IMR-90 (cell line): Measurements from ENCODE around the gene CFAP119. TPM values are rescaled to one million over a fixed set of nuclear protein-coding genes. Genes with fewer than 3 reads are reported as not detected.

ENCODE experiments used
- ATAC-seq: fragments of 200-7000 bp; cut with Tn5 transposase; 2 replicates; pipeline ENCODE4 v1.9.1; 2020; ENCODE audit warnings: low read depth, mild to moderate bottlenecking, moderate library complexity
- BruUV-seq: library from RNA; stranded (reverse); fragments of 400-500 nt; replicated peaks from 2 replicates; lab custom pipeline; 2021; lab: Mats Ljungman, UMichigan
- CTCF ChIA-PET: fragments of 300-600 bp; formaldehyde crosslinking; extraction: SDS; loops from one replicate; lab custom pipeline; 2021; ENCODE audit warnings: antibody characterized with exemption; lab: Yijun Ruan, JAX
- POLR2A ChIA-PET: fragments of 300-600 bp; sonication (Branson Sonifier 250); formaldehyde crosslinking; loops from one replicate; lab custom pipeline; 2022; ENCODE audit warnings: antibody characterized with exemption; ENCODE audit not compliant: unreplicated experiment; lab: Charles Lee
- DNase-seq: peaks from one replicate; pipeline ENCODE4 v3.0.0; 2013
- H2AFZ ChIP-seq: replicated peaks from 2 replicates; pipeline ENCODE3; 2013; ENCODE audit warnings: low read length, mild to moderate bottlenecking; ENCODE audit not compliant: poor library complexity
- H2AK5ac ChIP-seq: 2 replicates; pipeline ENCODE4 v1.6.1; 2013; ENCODE audit warnings: low read depth, low read length, inconsistent platforms
- H2AK9ac ChIP-seq: replicated peaks from 2 replicates; pipeline ENCODE3; 2013; ENCODE audit warnings: mild to moderate bottlenecking, low read depth, low read length, moderate library complexity; ENCODE audit not compliant: poor library complexity
- H2BK120ac ChIP-seq: 2 replicates; pipeline ENCODE4 v1.6.1; 2013; ENCODE audit warnings: low read depth, low read length, inconsistent platforms
- H2BK15ac ChIP-seq: 3 replicates; pipeline ENCODE4 v1.6.1; 2013; ENCODE audit warnings: low read depth, low read length, inconsistent platforms
- H2BK20ac ChIP-seq: 2 replicates; pipeline ENCODE4 v1.6.1; 2013; ENCODE audit warnings: low read depth, mild to moderate bottlenecking, inconsistent platforms, low read length, moderate library complexity
- H2BK5ac ChIP-seq: 2 replicates; pipeline ENCODE4 v1.6.1; 2013; ENCODE audit warnings: mild to moderate bottlenecking, low read depth, low read length, inconsistent platforms; ENCODE audit not compliant: poor library complexity, severe bottlenecking
- H3K14ac ChIP-seq: replicated peaks from 2 replicates; pipeline ENCODE4 v1.6.1; 2013; ENCODE audit warnings: low read depth, low read length, inconsistent platforms
- H3K18ac ChIP-seq: 2 replicates; pipeline ENCODE4 v1.6.1; 2013; ENCODE audit warnings: low read depth, low read length, control low read depth
- H3K23ac ChIP-seq: 2 replicates; pipeline ENCODE4 v1.6.1; 2013; ENCODE audit warnings: low read depth, low read length, inconsistent platforms
- H3K27ac ChIP-seq: 2 replicates; pipeline ENCODE4 v1.5.1; 2013; ENCODE audit warnings: mild to moderate bottlenecking, control low read depth, low read length; ENCODE audit not compliant: insufficient read depth
- H3K27me3 ChIP-seq: 2 replicates; pipeline ENCODE4 v1.6.1; 2013; ENCODE audit warnings: low read length; ENCODE audit not compliant: control insufficient read depth, insufficient read depth
- H3K36me3 ChIP-seq: 2 replicates; pipeline ENCODE4 v1.6.1; 2013; ENCODE audit warnings: low read length, mixed read lengths; ENCODE audit not compliant: control insufficient read depth, insufficient read depth
- H3K4ac ChIP-seq: 2 replicates; pipeline ENCODE4 v1.6.1; 2013; ENCODE audit warnings: low read depth, low read length, inconsistent platforms
- H3K4me1 ChIP-seq: 2 replicates; pipeline ENCODE4 v1.6.1; 2013; ENCODE audit warnings: low read length, mixed read lengths; ENCODE audit not compliant: control insufficient read depth, insufficient read depth
- H3K4me2 ChIP-seq: 2 replicates; pipeline ENCODE4 v1.6.1; 2013; ENCODE audit warnings: low read depth, mild to moderate bottlenecking, control low read depth, low read length, moderate library complexity
- H3K4me3 ChIP-seq: 2 replicates; pipeline ENCODE4 v1.5.1; 2013; ENCODE audit warnings: low read depth, mild to moderate bottlenecking, control low read depth, low read length, moderate library complexity; ENCODE audit not compliant: insufficient read depth
- H3K56ac ChIP-seq: 2 replicates; pipeline ENCODE4 v1.6.1; 2013; ENCODE audit warnings: low read length, inconsistent platforms; ENCODE audit not compliant: insufficient read depth; ENCODE audit errors: extremely low read depth
- H3K79me1 ChIP-seq, 2 experiments: 2 replicates each; pipeline ENCODE4 v1.6.1; 2013; ENCODE audit warnings: low read length in 2 of 2, inconsistent platforms in 1 of 2, low read depth in 1 of 2
- H3K9ac ChIP-seq: 2 replicates; pipeline ENCODE4 v1.6.1; 2013; ENCODE audit warnings: low read depth, low read length, control low read depth
- H3K9me1 ChIP-seq: 2 replicates; pipeline ENCODE4 v1.6.1; 2013; ENCODE audit warnings: low read length, inconsistent platforms; ENCODE audit not compliant: insufficient read depth
- H3K9me3 ChIP-seq: 2 replicates; pipeline ENCODE4 v1.6.1; 2013; ENCODE audit warnings: low read length; ENCODE audit not compliant: control insufficient read depth, insufficient read depth
- H4K20me1 ChIP-seq: 2 replicates; pipeline ENCODE4 v1.6.1; 2013; ENCODE audit warnings: low read length, inconsistent platforms; ENCODE audit not compliant: insufficient read depth
- H4K5ac ChIP-seq: 2 replicates; pipeline ENCODE4 v1.6.1; 2013; ENCODE audit warnings: mild to moderate bottlenecking, low read depth, low read length, control low read depth
- H4K8ac ChIP-seq, 2 experiments: 2 replicates each; pipeline ENCODE4 v1.6.1; 2013; ENCODE audit warnings: low read depth in 2 of 2, low read length in 2 of 2, control low read depth in 1 of 2, inconsistent platforms in 1 of 2
- H4K91ac ChIP-seq: 2 replicates; pipeline ENCODE4 v1.6.1; 2013; ENCODE audit warnings: low read depth, low read length, inconsistent platforms; ENCODE audit not compliant: insufficient read depth
- BHLHE40 ChIP-seq: fragments of 150-350 bp; IDR thresholded peaks from 2 replicates; pipeline ENCODE4 v1.6.1; 2016; ENCODE audit warnings: mild to moderate bottlenecking, low read depth, low read length
- CEBPB ChIP-seq: IDR thresholded peaks from 2 replicates; pipeline ENCODE4 v1.6.1; 2012; ENCODE audit warnings: low read depth, low read length, improper control_type of control experiment
- CTCF ChIP-seq: conservative IDR thresholded peaks from 2 replicates; pipeline ENCODE4 v1.5.1; 2012; ENCODE audit warnings: mild to moderate bottlenecking, low read depth, low read length, improper control_type of control experiment
- FOS ChIP-seq: fragments of 150-350 bp; IDR thresholded peaks from 2 replicates; pipeline ENCODE4 v1.6.1; 2016; ENCODE audit warnings: low read depth, low read length
- MAFK ChIP-seq: IDR thresholded peaks from 2 replicates; pipeline ENCODE4 v1.6.1; 2012; ENCODE audit warnings: low read depth, low read length, improper control_type of control experiment
- NFE2L2 ChIP-seq: fragments of 150-350 bp; IDR thresholded peaks from 2 replicates; pipeline ENCODE4 v1.6.1; 2016; ENCODE audit warnings: low read depth, mild to moderate bottlenecking, low read length
- POLR2A ChIP-seq: IDR thresholded peaks from 2 replicates; pipeline ENCODE4 v1.6.1; 2012; ENCODE audit warnings: mild to moderate bottlenecking, low read depth, low read length
- RCOR1 ChIP-seq: IDR thresholded peaks from 2 replicates; pipeline ENCODE4 v1.6.1; 2012; ENCODE audit warnings: mild to moderate bottlenecking, low read length, improper control_type of control experiment; ENCODE audit not compliant: insufficient replicate concordance
- RFX5 ChIP-seq: IDR thresholded peaks from 2 replicates; pipeline ENCODE4 v1.8.0; 2012; ENCODE audit warnings: low read depth, mild to moderate bottlenecking, low read length, moderate library complexity
- SMC3 ChIP-seq: fragments of 150-350 bp; IDR thresholded peaks from 2 replicates; pipeline ENCODE4 v1.6.1; 2016; ENCODE audit warnings: low read depth, mild to moderate bottlenecking, antibody characterized with exemption, low read length, moderate library complexity
- WGBS, 2 experiments: methylation state at CpG; one replicate each; pipeline versions ENCODE4 v1.1.5 to v1.1.7; 2013; ENCODE audit warnings: missing lambda C conversion rate in 2 of 2; ENCODE audit not compliant: insufficient read length in 1 of 2; ENCODE audit errors: extremely low coverage in 2 of 2; 5-methylcytosine and 5-hydroxymethylcytosine counted together
- dilution Hi-C: fragments of 300-500 bp; cut with HindIII; formaldehyde crosslinking; loops from one replicate; pipeline ENCODE4 v1.14.3; 2018; ENCODE audit warnings: low sequenced_read_pairs; ENCODE audit not compliant: unreplicated experiment
- in situ Hi-C: fragments of 300-500 bp; cut with MboI; formaldehyde crosslinking; loops from 3 replicates; pipeline ENCODE4 v1.14.3; 2019; ENCODE audit warnings: low sequenced_read_pairs, inconsistent platforms, mixed read lengths
- intact Hi-C: fragments of 100-400 bp; cut with micrococcal nuclease; formaldehyde crosslinking; loops from 2 replicates; pipeline ENCODE4 v1.10.0; 2022
- polyA plus RNA-seq, 3 experiments: library from polyadenylated mRNA; depleted of rRNA; stranded (reverse); fragments of >200 nt; gene quantifications; 2 replicates each; pipeline ENCODE4 v1.2.3, GENCODE V29; 2012; ENCODE audit warnings: low replicate concordance in 1 of 3
- total RNA-seq: library from RNA; depleted of rRNA; stranded (reverse); fragments of >200 nt; gene quantifications from 2 replicates; pipeline ENCODE4 v1.2.3, GENCODE V29; 2012

Gene CFAP119
- total and polyA plus RNA-seq, 2 of the 4 experiments (the other 2 are of a cell fraction), result 0.90 to 7.6 TPM

GRCh38 chr16:30715750-30716445 is 46.0 kb downstream of the CFAP119 start:
- H2BK20ac ChIP-seq, result no peak overlapping the region
- peaks cover 32 to 57% of the 10 kb centered on the region in 2 experiments for H3K79me1 ChIP-seq
- H3K9ac ChIP-seq, result no peak overlapping the region
- no peak overlapping the region for H3K4me3 ChIP-seq
- no peak overlapping the region for H4K5ac ChIP-seq
- H2BK15ac ChIP-seq, result no peak overlapping the region
- H3K36me3 ChIP-seq, result peaks cover 66% of the 10 kb centered on the region
- DNase-seq (peak; percentile 36), ATAC-seq (no peak)
- no peak overlapping the region for H3K23ac ChIP-seq
- no peak overlapping the region for H2AFZ ChIP-seq
- ChIA-PET CTCF (no interaction called here), POLR2A (no interaction called here)
- dilution Hi-C loops, result no loop called here
- no TSS peak for BruUV-seq
- no peak overlapping the region for H3K4ac ChIP-seq
- WGBS, 2 experiments, result no CpG with 5 or more reads among the region's 17 CpGs
- H3K27me3 ChIP-seq, result no peaks in the 10 kb centered on the region
- intact Hi-C loops, result no loop called here
- H3K27ac ChIP-seq, result no peak overlapping the region
- no peak overlapping the region for H3K4me2 ChIP-seq
- no peak overlapping the region for H3K14ac ChIP-seq
- H4K20me1 ChIP-seq, result peaks cover 14% of the 10 kb centered on the region
- H2AK9ac ChIP-seq, result peak overlapping the region; percentile 16
- no peak overlapping the region for H2BK5ac ChIP-seq
- H3K9me1 ChIP-seq, result peaks cover 7% of the 10 kb centered on the region; the same call in 1 of the 2 replicates
- in situ Hi-C loops, result no loop called here
- TF ChIP-seq BHLHE40 (no peak), MAFK (no peak), RFX5 (no peak), FOS (no peak), CTCF (no peak), RCOR1 (no peak), CEBPB (no peak), POLR2A (no peak), NFE2L2 (no peak), SMC3 (no peak)
- peaks cover 5% of the 10 kb centered on the region; the same call in 1 of the 2 replicates for H3K4me1 ChIP-seq
- no peak overlapping the region for H3K18ac ChIP-seq
- no peak overlapping the region for H4K91ac ChIP-seq
- no peak overlapping the region for H4K8ac ChIP-seq
- no peak overlapping the region for H3K56ac ChIP-seq
- H3K9me3 ChIP-seq, result no peaks in the 10 kb centered on the region
- H2AK5ac ChIP-seq, result no peak overlapping the region
- no peak overlapping the region for H2BK120ac ChIP-seq
